Cardiac fibroblast (primary cell): ENCODE results near the gene SP140.
A peak's percentile ranks its signal among the peaks of the same experiment; 100 is the strongest.
"Not testable (repeated sequence)": the region's sequence is repeated elsewhere in the genome, so short reads cannot be mapped to it uniquely, and the experiment has no call there.

Source experiments
- DNase-seq, 2 donors: peaks; one replicate each; pipeline versions ENCODE4 v3.0.0 to v3.0.0-alpha.2; 2010; ENCODE audit warnings: low read depth in 2 of 2
- H3K4me3 ChIP-seq, 2 donors: replicated peaks in 1 of 2; 1 replicate in 1 of 2; 2 replicates in 1 of 2; pipeline ENCODE4 v1.5.1; 2011; ENCODE audit warnings: low read depth in 2 of 2, low read length in 2 of 2, mild to moderate bottlenecking in 2 of 2, moderate library complexity in 1 of 2
- TF ChIP-seq, protein P1 (sequence below): IDR thresholded peaks from one replicate; pipeline ENCODE4 v1.5.1; 2011; ENCODE audit warnings: low read depth, mild to moderate bottlenecking, low read length, inconsistent platforms

SP140 gene

DNA sequence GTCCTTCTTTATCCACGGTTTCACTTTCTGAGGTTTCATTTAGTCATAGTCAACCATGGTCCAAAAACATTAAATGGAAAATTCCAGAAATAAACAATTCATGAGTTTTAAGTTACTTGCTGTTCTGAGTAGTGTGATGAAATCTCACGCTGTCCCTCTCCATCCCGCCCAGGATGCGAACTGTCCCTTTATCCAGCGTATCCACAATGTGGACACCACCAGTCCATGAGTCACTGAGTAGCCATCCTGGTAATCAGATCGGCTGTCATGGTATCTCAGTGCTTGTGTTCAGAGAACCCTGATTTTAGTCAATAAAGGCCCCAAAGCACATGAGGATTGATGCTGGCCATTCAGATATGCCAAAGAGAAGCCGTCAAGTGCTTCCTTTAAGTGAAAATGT, 105.2 kb downstream of the SP140 start:
- peak overlapping the region in 1 of 2 donors; percentile 5 for H3K4me3 ChIP-seq
- DNase-seq, result peak; percentile 46 to 68
- TF ChIP-seq, protein P1, sequence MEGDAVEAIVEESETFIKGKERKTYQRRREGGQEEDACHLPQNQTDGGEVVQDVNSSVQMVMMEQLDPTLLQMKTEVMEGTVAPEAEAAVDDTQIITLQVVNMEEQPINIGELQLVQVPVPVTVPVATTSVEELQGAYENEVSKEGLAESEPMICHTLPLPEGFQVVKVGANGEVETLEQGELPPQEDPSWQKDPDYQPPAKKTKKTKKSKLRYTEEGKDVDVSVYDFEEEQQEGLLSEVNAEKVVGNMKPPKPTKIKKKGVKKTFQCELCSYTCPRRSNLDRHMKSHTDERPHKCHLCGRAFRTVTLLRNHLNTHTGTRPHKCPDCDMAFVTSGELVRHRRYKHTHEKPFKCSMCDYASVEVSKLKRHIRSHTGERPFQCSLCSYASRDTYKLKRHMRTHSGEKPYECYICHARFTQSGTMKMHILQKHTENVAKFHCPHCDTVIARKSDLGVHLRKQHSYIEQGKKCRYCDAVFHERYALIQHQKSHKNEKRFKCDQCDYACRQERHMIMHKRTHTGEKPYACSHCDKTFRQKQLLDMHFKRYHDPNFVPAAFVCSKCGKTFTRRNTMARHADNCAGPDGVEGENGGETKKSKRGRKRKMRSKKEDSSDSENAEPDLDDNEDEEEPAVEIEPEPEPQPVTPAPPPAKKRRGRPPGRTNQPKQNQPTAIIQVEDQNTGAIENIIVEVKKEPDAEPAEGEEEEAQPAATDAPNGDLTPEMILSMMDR, result no peak

DNA sequence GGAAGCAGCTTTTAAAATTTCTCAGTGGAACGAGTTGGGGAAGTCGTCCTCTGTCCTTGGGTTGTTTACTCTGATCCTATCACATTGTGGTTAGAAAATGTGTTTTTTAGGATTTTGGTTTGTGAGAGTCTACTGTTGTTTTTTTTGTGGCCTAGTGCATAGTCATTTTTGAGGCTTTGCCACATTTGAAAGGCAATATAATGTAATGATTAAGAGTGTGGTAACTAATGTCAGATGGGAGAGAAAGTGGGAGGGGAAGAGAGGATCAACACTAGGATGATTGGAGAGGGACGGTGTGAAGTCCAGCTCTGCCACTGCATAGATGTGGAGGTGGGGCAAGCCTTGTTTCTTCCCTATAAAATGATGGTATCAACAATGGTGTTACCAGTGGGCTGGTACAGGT, 109.9 kb downstream of the SP140 start:
- TF ChIP-seq, protein P1, result no peak
- no peak for DNase-seq
- H3K4me3 ChIP-seq, result no peak overlapping the region

GRCh38 chr2:230335864-230336506, 110.4 kb downstream of the SP140 start:
- no peak for DNase-seq
- no peak overlapping the region for H3K4me3 ChIP-seq
- TF ChIP-seq, protein P1, result no peak

GRCh38 chr2:230341936-230342528, 116.5 kb downstream of the SP140 start:
- not testable (repeated sequence) for H3K4me3 ChIP-seq, DNase-seq

GRCh38 chr2:230343041-230343624, 117.6 kb downstream of the SP140 start:
- DNase-seq, H3K4me3 ChIP-seq: not testable (repeated sequence)

DNA sequence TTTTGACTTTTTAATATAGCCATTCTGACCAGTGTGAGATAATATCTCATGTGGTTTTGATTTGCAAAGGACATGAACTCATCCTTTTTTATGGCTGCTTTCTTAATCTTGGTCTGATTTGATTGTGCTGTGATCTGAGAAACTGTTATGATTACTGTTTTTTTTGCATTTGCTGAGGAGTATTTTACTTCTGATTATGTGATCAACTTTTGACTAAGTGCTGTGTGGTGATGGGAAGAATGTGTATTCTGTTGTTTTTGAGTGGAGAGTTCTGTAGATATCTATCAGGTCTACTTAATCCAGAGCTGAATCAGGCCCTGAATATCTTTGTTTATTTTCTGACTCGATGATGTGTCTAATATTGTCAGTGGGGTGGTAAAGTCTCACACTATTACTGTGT, 118.2 kb downstream of the SP140 start:
- TF ChIP-seq, protein P1, result no peak
- H3K4me3 ChIP-seq, result no peak overlapping the region
- DNase-seq, result peak in 1 of 2 donors; percentile 22

DNA sequence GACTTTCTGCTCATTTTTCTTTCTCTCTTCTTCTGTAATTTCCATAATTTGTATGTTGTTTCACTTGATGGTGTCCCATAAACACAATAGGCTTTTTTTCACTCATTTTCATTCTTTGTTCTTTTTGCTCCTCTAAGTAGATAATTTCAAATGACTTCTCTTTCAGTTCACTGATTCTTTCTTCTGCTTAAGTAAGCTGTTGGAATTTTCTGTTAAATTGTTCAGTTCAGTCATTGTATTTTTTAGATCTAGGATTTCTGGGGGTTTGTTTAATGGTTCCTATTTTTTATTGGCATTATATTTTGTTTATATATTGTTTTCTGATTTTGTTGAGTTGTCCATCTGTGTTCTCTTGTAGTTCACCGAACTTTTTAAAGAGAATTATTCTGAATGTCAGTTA, 120.9 kb downstream of the SP140 start:
- TF ChIP-seq, protein P1, result no peak
- H3K4me3 ChIP-seq, result no peak overlapping the region
- DNase-seq, result no peak
